Small intestine (tissue), 7 donors: ENCODE results near the gene CALHM6. TPM values are rescaled to one million over a fixed set of nuclear protein-coding genes. Genes with fewer than 3 reads are reported as not detected.

Experiments
- DNase-seq, 2 donors: peaks; one replicate each; pipeline versions ENCODE4 v3.0.0 to v3.0.0-alpha.2; 2013
- FAIRE-seq: peaks from 2 replicates; lab custom pipeline; 2012; peaks lifted over from hg19 to GRCh38; lab: Jason Lieb, UNC
- H3K27ac ChIP-seq, 3 donors: one replicate each; pipeline ENCODE4 v1.5.1; 2013; ENCODE audit warnings: low read length in 2 of 3, mild to moderate bottlenecking in 2 of 3, control low read depth in 1 of 3, inconsistent platforms in 1 of 3, low read depth in 1 of 3, moderate library complexity in 1 of 3
- H3K27me3 ChIP-seq, 3 donors: one replicate each; pipeline ENCODE4 v1.6.1; 2013; ENCODE audit warnings: low read length in 3 of 3, inconsistent platforms in 1 of 3; ENCODE audit not compliant: control insufficient read depth in 3 of 3, insufficient read depth in 3 of 3
- H3K36me3 ChIP-seq, 3 donors: one replicate each; pipeline ENCODE4 v1.6.1; 2013; ENCODE audit warnings: low read length in 3 of 3, inconsistent platforms in 1 of 3, low read depth in 1 of 3, mild to moderate bottlenecking in 1 of 3, moderate library complexity in 1 of 3; ENCODE audit not compliant: control insufficient read depth in 3 of 3, insufficient read depth in 2 of 3
- H3K4me1 ChIP-seq, 3 donors: one replicate each; pipeline ENCODE4 v1.6.1; 2013; ENCODE audit warnings: low read length in 2 of 3, inconsistent platforms in 1 of 3, low read depth in 1 of 3, mild to moderate bottlenecking in 1 of 3, moderate library complexity in 1 of 3; ENCODE audit not compliant: control insufficient read depth in 3 of 3, insufficient read depth in 2 of 3
- H3K4me3 ChIP-seq, 3 donors: one replicate each; pipeline ENCODE4 v1.5.1; 2013; ENCODE audit warnings: low read length in 3 of 3, control low read depth in 1 of 3, inconsistent platforms in 1 of 3, low read depth in 1 of 3, mild to moderate bottlenecking in 1 of 3, moderate library complexity in 1 of 3
- H3K9me3 ChIP-seq, 2 donors: one replicate each; pipeline ENCODE4 v1.6.1; 2013; ENCODE audit warnings: low read depth in 1 of 2, low read length in 1 of 2; ENCODE audit not compliant: control insufficient read depth in 2 of 2, insufficient read depth in 1 of 2
- WGBS, 3 donors: extraction: QIAGEN DNeasy Blood & Tissue Kit; methylation state at CpG; one replicate each; pipeline ENCODE4 v1.1.7; 2013; 5-methylcytosine and 5-hydroxymethylcytosine counted together
- polyA plus RNA-seq, 4 donors: library from polyadenylated mRNA; stranded (reverse) in 3 of 4; unstranded in 1 of 4; fragments of 200-250 nt in 3 of 4; fragments of 120-200 nt in 1 of 4; gene quantifications; one replicate each; pipeline versions ENCODE4 v1.2.1 to v1.2.3, GENCODE V29; 2013
- donor health status: healthy with polysubstance abuse.
- donor health status: control.
- donor health status: control.
- donor health status: Bipolar disorder and iron deficiency.
- donor health status: healthy.

The CALHM6 gene
- polyA plus RNA-seq, 4 donors = 2.7 to 16.9 (median 9.3) TPM

DNA sequence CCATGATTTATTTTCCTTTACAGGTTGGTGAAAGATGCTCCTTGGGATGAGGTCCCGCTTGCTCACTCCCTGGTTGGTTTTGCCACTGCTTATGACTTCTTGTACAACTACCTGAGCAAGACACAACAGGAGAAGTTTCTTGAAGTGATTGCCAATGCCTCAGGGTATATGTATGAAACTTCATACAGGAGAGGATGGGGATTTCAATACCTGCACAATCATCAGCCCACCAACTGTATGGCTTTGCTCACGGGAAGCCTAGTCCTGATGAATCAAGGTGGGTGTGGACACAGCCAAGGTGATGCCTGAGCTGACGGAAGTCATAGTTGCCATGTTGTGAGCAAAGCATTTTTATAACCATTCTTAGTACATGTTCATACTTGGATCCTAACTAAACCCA is 34.6 kb upstream of the CALHM6 start:
- 94 to 98% (median 97%) methylated on average over 3 of the region's 3 CpGs for whole genome bisulfite sequencing, 3 donors
- peaks cover 0 to 2% (median 0%) of the 10 kb centered on the region in 3 donors for H3K36me3 ChIP-seq

DNA sequence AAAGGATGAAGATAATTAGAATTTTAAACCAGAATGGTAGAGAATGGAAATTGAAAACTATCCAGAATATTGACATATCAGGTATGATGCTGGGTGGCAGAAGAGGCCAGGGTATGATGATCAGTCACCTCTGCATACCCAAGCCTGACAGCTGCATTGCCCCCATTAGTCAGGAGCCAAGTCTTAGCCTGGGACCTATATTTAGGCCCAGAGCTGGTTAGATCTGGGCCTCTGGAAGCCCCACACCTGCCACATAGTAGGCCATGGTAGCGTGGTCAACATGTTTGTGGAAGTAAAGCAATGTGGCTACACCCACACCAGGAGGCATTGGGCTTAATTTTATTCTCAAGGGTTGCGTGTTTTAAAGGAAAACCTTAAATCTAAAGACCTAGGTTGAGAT is 32.1 kb upstream of the CALHM6 start:
- 95 to 97% (median 97%) methylated on average over 2 of the region's 2 CpGs for WGBS, 3 donors
- H3K36me3 ChIP-seq = peaks cover 0 to 2% (median 0%) of the 10 kb centered on the region in 3 donors
- H3K4me3 ChIP-seq = no peak overlapping the region

More for the DNA sequence above, 34.6 kb upstream of the CALHM6 start:
- DNase-seq = no peak
- no peaks in the 10 kb centered on the region for H3K4me1 ChIP-seq
- no peak overlapping the region for H3K4me3 ChIP-seq
- H3K27me3 ChIP-seq = no peaks in the 10 kb centered on the region
- no peak for FAIRE-seq
- H3K27ac ChIP-seq = no peak overlapping the region
- H3K9me3 ChIP-seq = no peaks in the 10 kb centered on the region

DNA sequence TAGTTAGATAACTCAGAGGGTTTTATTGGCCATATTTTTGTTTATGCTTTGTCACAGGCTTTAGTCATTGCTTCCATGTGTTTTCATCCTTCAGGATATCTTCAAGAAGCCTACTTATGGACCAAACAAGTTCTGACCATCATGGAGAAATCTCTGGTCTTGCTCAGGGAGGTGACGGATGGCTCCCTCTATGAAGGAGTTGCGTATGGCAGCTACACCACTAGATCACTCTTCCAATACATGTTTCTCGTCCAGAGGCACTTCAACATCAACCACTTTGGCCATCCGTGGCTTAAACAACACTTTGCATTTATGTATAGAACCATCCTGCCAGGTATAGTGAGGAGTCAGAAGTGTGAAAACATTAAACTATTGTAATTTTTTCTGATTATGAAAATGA is 30.3 kb upstream of the CALHM6 start:
- WGBS, 3 donors = 90 to 92% (median 91%) methylated on average over 4 of the region's 4 CpGs
- no peak overlapping the region for H3K4me3 ChIP-seq
- FAIRE-seq = no peak

More for the DNA sequence above, 32.1 kb upstream of the CALHM6 start:
- DNase-seq (no peak), FAIRE-seq (no peak)
- Histone ChIP-seq H3K9me3 (no peaks in the 10 kb centered on the region), H3K4me1 (no peaks in the 10 kb centered on the region), H3K27ac (no peak overlapping the region), H3K27me3 (no peaks in the 10 kb centered on the region)

DNA sequence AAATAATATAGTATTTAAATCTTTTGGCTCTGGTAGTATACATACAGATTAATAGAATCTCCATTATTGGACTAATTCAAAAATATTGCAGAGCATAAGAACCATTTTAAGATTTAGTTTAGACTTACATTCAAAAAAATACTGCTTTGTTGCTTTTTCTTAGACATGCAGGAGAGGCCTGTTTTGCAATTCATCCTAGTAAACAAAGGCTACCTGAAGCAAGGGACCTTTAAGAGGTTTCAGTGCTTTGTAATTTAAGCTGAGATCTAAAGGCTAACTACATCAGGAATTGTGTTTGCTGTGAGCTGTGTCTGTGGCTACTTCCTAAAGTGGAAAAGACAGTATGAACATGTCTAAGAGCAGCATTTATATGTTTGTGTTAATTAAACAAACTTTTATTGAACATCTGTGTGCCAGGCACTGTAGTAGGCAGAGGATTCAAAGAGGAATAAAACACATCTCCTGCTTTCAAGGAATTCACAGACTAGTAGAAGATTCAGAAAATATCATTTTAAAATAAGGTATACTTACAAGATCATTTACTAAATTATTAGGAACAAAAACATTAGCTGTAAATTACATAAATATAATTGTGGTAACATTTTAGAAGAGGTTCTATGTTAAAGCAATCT is 29.1 kb upstream of the CALHM6 start:
- H3K9me3 ChIP-seq = no peaks in the 10 kb centered on the region
- no peak overlapping the region for H3K4me3 ChIP-seq
- no peak for FAIRE-seq
- no peaks in the 10 kb centered on the region for H3K4me1 ChIP-seq
- H3K36me3 ChIP-seq = no peaks in the 10 kb centered on the region
- no peak overlapping the region for H3K27ac ChIP-seq
- DNase-seq = no peak
- H3K27me3 ChIP-seq = no peaks in the 10 kb centered on the region

More for the DNA sequence above, 30.3 kb upstream of the CALHM6 start:
- Histone ChIP-seq H3K9me3 (no peaks in the 10 kb centered on the region), H3K27me3 (no peaks in the 10 kb centered on the region), H3K36me3 (peaks cover 0 to 2% (median 0%) of the 10 kb centered on the region in 3 donors), H3K27ac (no peak overlapping the region), H3K4me1 (no peaks in the 10 kb centered on the region)
- no peak for DNase-seq

DNA sequence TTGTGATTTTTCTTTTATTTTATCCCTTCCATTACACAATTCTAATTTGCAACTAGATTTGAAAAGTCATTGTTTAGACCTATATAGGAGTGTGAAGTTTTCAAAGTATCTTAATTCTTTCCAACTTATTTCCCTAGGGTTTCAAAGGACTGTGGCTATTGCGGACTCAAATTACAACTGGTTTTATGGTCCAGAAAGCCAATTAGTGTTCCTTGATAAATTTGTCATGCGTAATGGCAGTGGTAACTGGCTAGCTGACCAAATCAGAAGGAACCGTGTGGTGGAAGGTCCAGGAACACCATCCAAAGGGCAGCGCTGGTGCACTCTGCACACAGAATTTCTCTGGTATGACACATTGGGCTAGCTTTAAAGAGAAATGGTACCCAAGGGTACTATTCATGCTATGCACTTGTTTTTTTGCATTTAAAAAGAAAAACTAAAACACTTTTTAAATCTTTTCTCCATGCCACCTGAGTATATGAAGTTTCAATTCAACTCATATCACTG is 27.9 kb upstream of the CALHM6 start:
- 91 to 94% (median 93%) methylated on average over 4 of the region's 4 CpGs for WGBS, 3 donors
- no peak for DNase-seq
- Histone ChIP-seq H3K4me3 (no peak overlapping the region), H3K9me3 (no peaks in the 10 kb centered on the region), H3K36me3 (no peaks in the 10 kb centered on the region), H3K27ac (no peak overlapping the region), H3K27me3 (no peaks in the 10 kb centered on the region), H3K4me1 (no peaks in the 10 kb centered on the region)
- FAIRE-seq = no peak

DNA sequence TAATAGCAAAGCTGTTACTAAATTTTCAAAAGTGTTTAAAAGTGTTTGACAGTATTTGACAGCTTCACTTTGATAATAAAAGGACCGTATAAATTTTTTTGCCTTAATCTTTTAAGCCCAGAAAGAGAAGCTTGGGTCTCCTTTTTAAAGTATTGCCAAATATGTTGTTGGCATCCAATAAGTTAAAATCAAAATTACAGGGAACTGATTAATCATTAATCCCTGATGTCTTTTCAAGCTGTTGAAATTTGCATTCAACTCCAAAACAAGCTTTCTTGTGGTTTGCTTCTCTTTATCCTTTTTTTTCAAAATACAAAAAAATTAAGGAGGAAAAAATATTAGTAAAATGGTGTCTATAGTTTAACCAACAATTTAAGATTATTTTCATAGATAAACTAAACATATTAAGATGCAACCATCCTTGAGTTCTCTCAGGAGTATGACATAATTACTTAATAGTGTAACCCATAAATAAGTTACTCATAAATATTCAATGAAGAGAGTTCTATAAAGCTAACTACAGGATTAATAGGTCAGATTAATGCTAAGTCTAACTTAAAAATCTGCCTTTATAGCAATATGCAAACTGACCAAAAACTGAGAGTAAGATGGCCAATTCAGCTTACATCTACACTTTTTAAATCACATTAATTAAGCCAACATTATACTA is 27.0 kb upstream of the CALHM6 start:
- no peaks in the 10 kb centered on the region for H3K9me3 ChIP-seq
- FAIRE-seq (no peak), DNase-seq (no peak)
- H3K36me3 ChIP-seq = no peaks in the 10 kb centered on the region
- no peak overlapping the region for H3K27ac ChIP-seq
- H3K27me3 ChIP-seq = no peaks in the 10 kb centered on the region
- H3K4me3 ChIP-seq = no peak overlapping the region
- H3K4me1 ChIP-seq = no peaks in the 10 kb centered on the region
- 86 to 100% (median 94%) methylated on average over 1 of the region's 1 CpG for WGBS, 3 donors

DNA sequence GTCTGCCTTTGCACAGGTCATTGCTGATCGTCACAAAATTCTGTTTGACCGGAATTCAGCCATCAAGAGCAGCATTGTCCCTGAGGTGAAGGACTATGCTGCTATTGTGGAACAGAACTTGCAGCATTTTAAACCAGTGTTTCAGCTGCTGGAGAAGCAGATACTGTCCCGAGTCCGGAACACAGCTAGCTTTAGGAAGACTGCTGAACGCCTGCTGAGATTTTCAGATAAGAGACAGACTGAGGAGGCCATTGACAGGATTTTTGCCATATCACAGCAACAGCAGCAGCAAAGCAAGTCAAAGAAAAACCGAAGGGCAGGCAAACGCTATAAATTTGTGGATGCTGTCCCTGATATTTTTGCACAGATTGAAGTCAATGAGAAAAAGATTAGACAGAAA is 24.6 kb upstream of the CALHM6 start:
- no peak overlapping the region for H3K27ac ChIP-seq
- H3K4me1 ChIP-seq = no peaks in the 10 kb centered on the region
- DNase-seq = no peak
- no peak overlapping the region for H3K4me3 ChIP-seq
- no peak for FAIRE-seq
- no peaks in the 10 kb centered on the region for H3K9me3 ChIP-seq
- H3K27me3 ChIP-seq = no peaks in the 10 kb centered on the region
- WGBS, 3 donors = 92 to 95% (median 92%) methylated on average over 7 of the region's 7 CpGs
- H3K36me3 ChIP-seq = no peaks in the 10 kb centered on the region

DNA sequence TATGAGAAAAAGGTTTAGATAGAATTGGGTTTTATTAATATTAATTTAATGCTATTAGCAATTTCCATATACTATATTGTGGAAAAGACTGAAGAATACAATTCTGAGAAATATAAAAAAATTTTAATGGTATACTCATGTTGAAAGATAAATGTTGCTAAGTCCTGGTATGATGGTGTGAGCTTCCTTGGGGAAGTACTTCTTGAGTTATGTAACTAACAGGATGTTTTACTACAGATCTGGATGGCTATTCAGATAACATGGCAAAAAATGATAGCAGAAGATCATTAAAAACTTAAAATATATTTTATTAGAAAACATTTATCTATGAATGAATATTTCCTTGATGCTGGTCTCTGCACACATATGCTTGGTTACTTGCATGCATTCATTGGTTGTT is 23.5 kb upstream of the CALHM6 start:
- Histone ChIP-seq H3K36me3 (no peaks in the 10 kb centered on the region), H3K27me3 (no peaks in the 10 kb centered on the region), H3K4me3 (no peak overlapping the region), H3K9me3 (no peaks in the 10 kb centered on the region), H3K27ac (no peak overlapping the region), H3K4me1 (no peaks in the 10 kb centered on the region)
- DNase-seq (no peak), FAIRE-seq (no peak)
